ENCODE data around the gene MUTYH. TPM values are rescaled to one million over a fixed set of nuclear protein-coding genes. Genes with fewer than 3 reads are reported as not detected.

MUTYH gene
- total and polyA plus RNA-seq, 2 experiments from 2014 or later = 23.5 to 29.6 TPM

GRCh38 chr1:45282351-45282750 lies 57.9 kb downstream of the MUTYH start:
- Histone ChIP-seq H3K4me2 (no peak overlapping the region), H3K27ac (no peak overlapping the region), H3K9me3 (ENCODE audit: low read depth) (no peaks in the 10 kb centered on the region), H3K4me1 (ENCODE audit: insufficient read depth) (no peaks in the 10 kb centered on the region), H3K4me3 (no peak overlapping the region), H2AFZ (no peak overlapping the region), H4K20me1 (ENCODE audit: insufficient read depth, poor library complexity, severe bottlenecking) (no peaks in the 10 kb centered on the region), H3K27me3 (no peaks in the 10 kb centered on the region), H3K9me2 (replicated peaks; ENCODE audit: insufficient read depth) (no peaks in the 10 kb centered on the region), H3K79me2 (no peaks in the 10 kb centered on the region), H3K36me3 (replicated peaks; ENCODE audit: insufficient read depth, low read depth) (no peaks in the 10 kb centered on the region)
- DNase-seq (ENCODE audit: low spot score) = no peak
- 95% methylated on average over 3 of the region's 3 CpGs for WGBS (ENCODE audit: low lambda C conversion rate, missing lambda C conversion rate)
- TF ChIP-seq CTCF (IDR thresholded peaks at IDR 0.05; ENCODE audit: poor library complexity) (no peak), EZH2phosphoT487 (IDR thresholded peaks at IDR 0.05; ENCODE audit: low read depth, severe bottlenecking, unreplicated experiment) (no peak)

Other genes starting within 250 kb of the MUTYH start
- 4.0 and 4.1 TPM in 2 replicates for gene ZSWIM5, start 133.8 kb downstream of the MUTYH start, total RNA-seq
- gene ZSWIM5, start 133.8 kb downstream of the MUTYH start, polyA plus RNA-seq = 2.0 and 2.9 TPM in 2 replicates
- 3.9 and 6.2 TPM in 2 replicates for gene HPDL, start 13.5 kb downstream of the MUTYH start, total RNA-seq
- gene HPDL, start 13.5 kb downstream of the MUTYH start, polyA plus RNA-seq = 5.1 and 5.8 TPM in 2 replicates
- gene TOE1, start 270 bp downstream of the MUTYH start, total RNA-seq = 10.4 and 10.6 TPM in 2 replicates
- gene TOE1, start 270 bp downstream of the MUTYH start, polyA plus RNA-seq = 12.2 and 17.4 TPM in 2 replicates
- 8.2 and 8.6 TPM in 2 replicates for gene TESK2, start 150.7 kb upstream of the MUTYH start, total RNA-seq
- gene TESK2, start 150.7 kb upstream of the MUTYH start, polyA plus RNA-seq = 6.2 and 6.4 TPM in 2 replicates
- gene CCDC163, start 159.6 kb upstream of the MUTYH start, total RNA-seq = 0.60 and 1.2 TPM in 2 replicates
- gene CCDC163, start 159.6 kb upstream of the MUTYH start, polyA plus RNA-seq = 0.62 and 3.3 TPM in 2 replicates
- gene MMACHC, start 159.9 kb upstream of the MUTYH start, total RNA-seq = 5.7 and 11.5 TPM in 2 replicates
- 0.86 and 2.2 TPM in 2 replicates for gene MMACHC, start 159.9 kb upstream of the MUTYH start, polyA plus RNA-seq
- 523 and 532 TPM in 2 replicates for gene PRDX1, start 181.4 kb upstream of the MUTYH start, total RNA-seq
- 660 and 666 TPM in 2 replicates for gene PRDX1, start 181.4 kb upstream of the MUTYH start, polyA plus RNA-seq
- 174 and 186 TPM in 2 replicates for gene AKR1A1, start 210.4 kb upstream of the MUTYH start, total RNA-seq
- 235 and 271 TPM in 2 replicates for gene AKR1A1, start 210.4 kb upstream of the MUTYH start, polyA plus RNA-seq
- gene NASP, start 243.6 kb upstream of the MUTYH start, total RNA-seq = 64.3 and 82.6 TPM in 2 replicates
- gene NASP, start 243.6 kb upstream of the MUTYH start, polyA plus RNA-seq = 68.6 and 83.0 TPM in 2 replicates